HepG2 (cell line): Measurements from ENCODE around the gene NAGA. TPM values are rescaled to one million over a fixed set of nuclear protein-coding genes. Genes with fewer than 3 reads are reported as not detected.
A peak's percentile ranks its signal among the peaks of the same experiment; 100 is the strongest.
"Not testable (repeated sequence)": the region's sequence is repeated elsewhere in the genome, so short reads cannot be mapped to it uniquely, and the experiment has no call there.

Experiments
- ATAC-seq: fragments of 200-7000 bp; cut with Tn5 transposase; 3 replicates; pipeline ENCODE4 v1.9.1; 2020; ENCODE audit warnings: mild to moderate bottlenecking, moderate library complexity
- BruUV-seq: library from RNA; stranded (reverse); fragments of 400-500 nt; replicated peaks from 2 replicates; lab custom pipeline; 2021; lab: Mats Ljungman, UMichigan
- CTCF ChIA-PET: fragments of 300-600 bp; formaldehyde crosslinking; extraction: SDS; loops from one replicate; lab custom pipeline; 2021; ENCODE audit warnings: low total read pairs, inconsistent platforms, low intra/inter-chr PET ratio; lab: Yijun Ruan, JAX
- POLR2A ChIA-PET: fragments of 350-600 bp; sonication (Branson Sonifier 250); formaldehyde crosslinking; loops from one replicate; lab custom pipeline; 2020; ENCODE audit warnings: antibody characterized with exemption, inconsistent platforms; lab: Yijun Ruan, JAX
- DNase-seq: peaks from one replicate; pipeline ENCODE4 v3.0.0-alpha.2; 2015; ENCODE audit warnings: low spot score
- FAIRE-seq: peaks from 3 replicates; lab custom pipeline; 2011; peaks lifted over from hg19 to GRCh38; lab: Jason Lieb, UNC
- H2AFZ ChIP-seq: one replicate; pipeline ENCODE4 v1.6.1; 2011; ENCODE audit warnings: low read length, inconsistent platforms
- H3K27ac ChIP-seq: fragments of 300-600 bp; 3 replicates; pipeline ENCODE4 v1.8.0; 2011; ENCODE audit warnings: mixed run types, mild to moderate bottlenecking, mixed read lengths, low read length, inconsistent platforms; ENCODE audit not compliant: insufficient read depth; ENCODE audit errors: extremely low read length
- H3K27me3 ChIP-seq, 2 experiments: fragments of 200-600 bp in 1 of 2; 2 replicates in 1 of 2; 3 replicates in 1 of 2; pipeline versions ENCODE4 v1.6.0 to v1.8.0; 2011; ENCODE audit warnings: low read length in 2 of 2, mild to moderate bottlenecking in 2 of 2, moderate library complexity in 2 of 2, inconsistent platforms in 1 of 2; ENCODE audit not compliant: insufficient read depth in 2 of 2, control insufficient read depth in 1 of 2
- H3K36me3 ChIP-seq, 2 experiments: fragments of 200-600 bp in 1 of 2; replicated peaks in 1 of 2; 2 replicates in 1 of 2; 3 replicates in 1 of 2; pipeline versions ENCODE4 v1.5.1 to v1.8.0; 2011; ENCODE audit warnings: low read length in 2 of 2, inconsistent platforms in 1 of 2; ENCODE audit not compliant: insufficient read depth in 2 of 2, control insufficient read depth in 1 of 2
- H3K4me1 ChIP-seq: 2 replicates; pipeline ENCODE4 v1.5.1; 2012; ENCODE audit warnings: low read length, inconsistent platforms; ENCODE audit not compliant: insufficient read depth
- H3K4me2 ChIP-seq: 2 replicates; pipeline ENCODE4 v1.6.0; 2011; ENCODE audit warnings: low read depth, low read length, inconsistent platforms
- H3K4me3 ChIP-seq, 3 experiments: fragments of 200-600 bp in 1 of 3; sonication (generic), shearing (Covaris generic) in 1 of 3; replicated peaks in 1 of 3; 2 replicates each; pipeline ENCODE4 v1.5.1; 2011 to 2016; ENCODE audit warnings: low read length in 3 of 3, inconsistent platforms in 2 of 3, low read depth in 2 of 3, mild to moderate bottlenecking in 2 of 3, control low read depth in 1 of 3, mixed read lengths in 1 of 3; ENCODE audit not compliant: insufficient read depth in 1 of 3
- H3K79me2 ChIP-seq: one replicate; pipeline ENCODE4 v1.6.1; 2011; ENCODE audit warnings: low read length, inconsistent platforms; ENCODE audit not compliant: insufficient read depth
- H3K9ac ChIP-seq: 2 replicates; pipeline ENCODE4 v1.6.0; 2011; ENCODE audit warnings: mild to moderate bottlenecking, low read depth, low read length, inconsistent platforms; ENCODE audit not compliant: insufficient read depth
- H3K9me3 ChIP-seq: 2 replicates; pipeline ENCODE4 v1.5.1; 2012; ENCODE audit warnings: mild to moderate bottlenecking, low read length
- H4K20me1 ChIP-seq: 2 replicates; pipeline ENCODE4 v1.6.0; 2011; ENCODE audit warnings: inconsistent platforms, mild to moderate bottlenecking, low read length, moderate library complexity; ENCODE audit not compliant: insufficient read depth
- IRF2 ChIP-seq: IDR thresholded peaks from 2 replicates; pipeline ENCODE4 v1.6.1; 2018; ENCODE audit warnings: missing genetic modification reagents, missing compliant biosample characterization
- RAD21 ChIP-seq: fragments of 450-650 bp; formaldehyde crosslinking; IDR thresholded peaks from 2 replicates; pipeline ENCODE4 v1.5.0; 2020; ENCODE audit warnings: mild to moderate bottlenecking
- SMC3 ChIP-seq: IDR thresholded peaks from 2 replicates; pipeline ENCODE4 v1.6.1; 2011; ENCODE audit warnings: low read length, improper control_type of control experiment
- STAG1 ChIP-seq: sonication (generic); formaldehyde crosslinking; IDR thresholded peaks from 2 replicates; pipeline ENCODE4 v1.4.0; 2020; ENCODE audit warnings: missing genetic modification reagents
- ZBTB7B ChIP-seq: sonication (generic); formaldehyde crosslinking; IDR thresholded peaks from 2 replicates; pipeline ENCODE4 v1.4.0; 2020; ENCODE audit warnings: missing genetic modification reagents
- WGBS: methylation state at CpG from one replicate; pipeline ENCODE4 v1.1.6; 2017; ENCODE audit warnings: low lambda C conversion rate; 5-methylcytosine and 5-hydroxymethylcytosine counted together
- in situ Hi-C: cut with HindIII; loops from 2 replicates; pipeline ENCODE4 v1.10.0; 2017; ENCODE audit warnings: low pct_unique_long_range_greater_than_20kb; ENCODE audit not compliant: extremely low pct_ligation_motif_present
- intact Hi-C: fragments of 100-400 bp; cut with micrococcal nuclease; formaldehyde crosslinking; loops from one replicate; pipeline ENCODE4 v1.10.0; 2022; ENCODE audit not compliant: unreplicated experiment
- polyA plus RNA-seq, 8 experiments: library from polyadenylated mRNA; depleted of rRNA in 3 of 8; stranded (reverse) in 7 of 8; unstranded in 1 of 8; fragments of >200 nt; fragmentation: Illumina TruSeq in 4 of 8; extraction: Trizol in 4 of 8; gene quantifications; 2 replicates each; pipeline versions ENCODE4 v1.2.1 to v1.2.3, GENCODE V29; 2011 to 2016; ENCODE audit warnings: low read depth in 4 of 8, missing spikeins in 1 of 8, mixed read lengths in 1 of 8; ENCODE audit not compliant: insufficient read depth in 1 of 8
- total RNA-seq, 5 experiments: library from RNA; depleted of rRNA; stranded (reverse); fragments of >200 nt; fragmentation: Illumina TruSeq; extraction: Trizol; gene quantifications; 2 replicates each; pipeline ENCODE4 v1.2.3, GENCODE V29; 2016; ENCODE audit warnings: low read depth in 1 of 5
- TF ChIP-seq, protein P1 (sequence below): sonication (generic); formaldehyde crosslinking; IDR thresholded peaks from 2 replicates; pipeline ENCODE4 v1.5.0; 2020; ENCODE audit warnings: mild to moderate bottlenecking, missing genetic modification reagents, moderate library complexity
- TF ChIP-seq, protein P2 (sequence below): sonication (generic); formaldehyde crosslinking; IDR thresholded peaks from 2 replicates; pipeline ENCODE4 v1.5.1; 2020; ENCODE audit warnings: mild to moderate bottlenecking, missing genetic modification reagents, borderline replicate concordance
- TF ChIP-seq, protein P3 (sequence below): IDR thresholded peaks from 2 replicates; pipeline ENCODE4 v1.6.1; 2018; ENCODE audit warnings: missing genetic modification reagents

NAGA gene
- total and polyA plus RNA-seq, 2 of the 13 experiments (the other 11 are each of a cell fraction or from before 2014, with no cell fraction given) = 15.1 to 23.4 TPM

DNA sequence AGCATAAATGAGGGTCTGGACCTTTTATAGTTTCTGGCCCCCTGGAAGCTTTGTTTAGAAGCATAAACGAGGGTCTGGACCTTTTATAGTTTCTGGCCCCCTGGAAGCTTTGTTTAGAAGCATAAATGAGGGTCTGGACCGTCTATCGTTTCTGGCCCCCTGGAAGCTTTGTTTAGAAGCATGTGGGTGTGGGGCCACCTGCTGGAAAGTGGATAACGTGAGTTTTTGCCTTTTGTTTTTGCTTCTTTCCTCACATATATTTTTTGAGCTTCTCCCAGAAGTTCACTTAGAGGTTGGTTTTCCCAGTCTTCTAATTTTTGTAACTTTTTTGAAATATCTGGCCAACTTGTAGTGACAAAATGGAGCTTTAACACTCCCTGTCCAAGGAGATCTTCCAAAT, 42.2 kb upstream of the NAGA start:
- H3K27ac ChIP-seq, BruUV-seq, H3K9me3 ChIP-seq, ATAC-seq, H2AFZ ChIP-seq, H3K4me1 ChIP-seq, H3K4me3 ChIP-seq, H3K9ac ChIP-seq, H4K20me1 ChIP-seq, FAIRE-seq, H3K36me3 ChIP-seq, H3K27me3 ChIP-seq, H3K79me2 ChIP-seq: not testable (repeated sequence)
- POLR2A ChIA-PET = interaction anchor here (1.7 kb wide), 1 partner anchor 22 kb away, joined by 10 read pairs; the partner anchor contains the start of gene NDUFA6
- peak overlapping the region; percentile 39 for H3K4me2 ChIP-seq
- intact Hi-C loops = loop anchor here (1.0 to 10.0 kb wide), 3 partner anchors 21 to 418 kb away; partner anchors contain the start of genes MEI1 and SMIM45
- in situ Hi-C loops = loop anchor here (5.0 kb wide), 1 partner anchor 145 kb away; the partner anchor contains the start of gene SEPTIN3
- TF ChIP-seq RAD21 (CRISPR knock-in tag) = peak; percentile 42; the same call in 1 of the 2 replicates
- TF ChIP-seq STAG1 (CRISPR knock-in tag) = peak; percentile 73
- peak; percentile 65; the same call in 1 of the 2 replicates for TF ChIP-seq SMC3
- 0 out of 2 replicates have a peak, but pooled peaks have one; percentile 19 for TF ChIP-seq ZBTB7B (CRISPR knock-in tag)
- TF ChIP-seq, protein P1, sequence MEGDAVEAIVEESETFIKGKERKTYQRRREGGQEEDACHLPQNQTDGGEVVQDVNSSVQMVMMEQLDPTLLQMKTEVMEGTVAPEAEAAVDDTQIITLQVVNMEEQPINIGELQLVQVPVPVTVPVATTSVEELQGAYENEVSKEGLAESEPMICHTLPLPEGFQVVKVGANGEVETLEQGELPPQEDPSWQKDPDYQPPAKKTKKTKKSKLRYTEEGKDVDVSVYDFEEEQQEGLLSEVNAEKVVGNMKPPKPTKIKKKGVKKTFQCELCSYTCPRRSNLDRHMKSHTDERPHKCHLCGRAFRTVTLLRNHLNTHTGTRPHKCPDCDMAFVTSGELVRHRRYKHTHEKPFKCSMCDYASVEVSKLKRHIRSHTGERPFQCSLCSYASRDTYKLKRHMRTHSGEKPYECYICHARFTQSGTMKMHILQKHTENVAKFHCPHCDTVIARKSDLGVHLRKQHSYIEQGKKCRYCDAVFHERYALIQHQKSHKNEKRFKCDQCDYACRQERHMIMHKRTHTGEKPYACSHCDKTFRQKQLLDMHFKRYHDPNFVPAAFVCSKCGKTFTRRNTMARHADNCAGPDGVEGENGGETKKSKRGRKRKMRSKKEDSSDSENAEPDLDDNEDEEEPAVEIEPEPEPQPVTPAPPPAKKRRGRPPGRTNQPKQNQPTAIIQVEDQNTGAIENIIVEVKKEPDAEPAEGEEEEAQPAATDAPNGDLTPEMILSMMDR = peak; percentile 66
- 0% methylated on average over 4 of the region's 4 CpGs for WGBS
- CTCF ChIA-PET = interaction anchor here (1.4 to 3.9 kb wide), 2 partner anchors 22 to 146 kb away, joined by 13 to 35 read pairs; partner anchors contain the start of gene NDUFA6
- peak; percentile 39 for DNase-seq

DNA sequence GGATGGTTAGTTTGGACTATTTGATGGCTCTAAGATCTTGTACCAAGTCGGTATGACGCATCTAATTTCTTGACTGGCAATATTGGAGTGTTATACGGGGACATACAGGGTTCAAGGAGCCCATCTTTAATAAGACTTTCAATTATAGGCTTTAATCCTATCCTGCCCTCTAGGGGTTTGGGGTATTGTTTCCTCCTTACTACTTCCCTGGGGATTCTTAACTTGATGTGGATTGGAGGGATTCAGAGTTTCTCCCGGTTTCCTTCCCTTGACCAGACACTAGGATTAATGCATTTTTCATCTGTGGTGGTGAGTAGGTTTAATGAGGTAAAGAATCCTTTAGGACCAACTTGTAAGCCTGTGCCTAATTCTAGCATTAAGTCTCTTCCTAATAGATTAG, 41.2 kb upstream of the NAGA start:
- no peak overlapping the region for H3K4me3 ChIP-seq
- WGBS = 85% methylated on average over 4 of the region's 4 CpGs
- ATAC-seq (no peak), FAIRE-seq (no peak), DNase-seq (no peak)
- in situ Hi-C loops = loop anchor here (5.0 kb wide), 1 partner anchor 144 kb away; the partner anchor contains the start of gene SEPTIN3
- H2AFZ ChIP-seq = no peak overlapping the region
- peaks cover 10% of the 10 kb centered on the region; the same call in 1 of the 2 replicates for H3K9me3 ChIP-seq
- H4K20me1 ChIP-seq = no peaks in the 10 kb centered on the region
- intact Hi-C loops = loop anchor here (5.0 to 10.0 kb wide), 2 partner anchors 159 to 417 kb away; partner anchors contain the start of genes MEI1 and SMIM45
- H3K79me2 ChIP-seq = no peaks in the 10 kb centered on the region
- CTCF ChIA-PET = interaction anchor here (0.8 to 1.4 kb wide), 2 partner anchors 145 to 154 kb away, joined by 3 to 4 read pairs; no protein-coding TSS in a partner anchor
- POLR2A ChIA-PET = interaction anchor here (1.7 kb wide), 1 partner anchor 21 kb away, joined by 10 read pairs; the partner anchor contains the start of gene NDUFA6
- no peak overlapping the region for H3K4me2 ChIP-seq
- H3K9ac ChIP-seq = no peak overlapping the region
- no peaks in the 10 kb centered on the region for H3K36me3 ChIP-seq
- BruUV-seq = no TSS peak
- no peaks in the 10 kb centered on the region for H3K4me1 ChIP-seq
- no peak overlapping the region for H3K27ac ChIP-seq
- no peaks in the 10 kb centered on the region for H3K27me3 ChIP-seq
- TF ChIP-seq IRF2 (CRISPR knock-in tag) = no peak
- TF ChIP-seq, protein P2, sequence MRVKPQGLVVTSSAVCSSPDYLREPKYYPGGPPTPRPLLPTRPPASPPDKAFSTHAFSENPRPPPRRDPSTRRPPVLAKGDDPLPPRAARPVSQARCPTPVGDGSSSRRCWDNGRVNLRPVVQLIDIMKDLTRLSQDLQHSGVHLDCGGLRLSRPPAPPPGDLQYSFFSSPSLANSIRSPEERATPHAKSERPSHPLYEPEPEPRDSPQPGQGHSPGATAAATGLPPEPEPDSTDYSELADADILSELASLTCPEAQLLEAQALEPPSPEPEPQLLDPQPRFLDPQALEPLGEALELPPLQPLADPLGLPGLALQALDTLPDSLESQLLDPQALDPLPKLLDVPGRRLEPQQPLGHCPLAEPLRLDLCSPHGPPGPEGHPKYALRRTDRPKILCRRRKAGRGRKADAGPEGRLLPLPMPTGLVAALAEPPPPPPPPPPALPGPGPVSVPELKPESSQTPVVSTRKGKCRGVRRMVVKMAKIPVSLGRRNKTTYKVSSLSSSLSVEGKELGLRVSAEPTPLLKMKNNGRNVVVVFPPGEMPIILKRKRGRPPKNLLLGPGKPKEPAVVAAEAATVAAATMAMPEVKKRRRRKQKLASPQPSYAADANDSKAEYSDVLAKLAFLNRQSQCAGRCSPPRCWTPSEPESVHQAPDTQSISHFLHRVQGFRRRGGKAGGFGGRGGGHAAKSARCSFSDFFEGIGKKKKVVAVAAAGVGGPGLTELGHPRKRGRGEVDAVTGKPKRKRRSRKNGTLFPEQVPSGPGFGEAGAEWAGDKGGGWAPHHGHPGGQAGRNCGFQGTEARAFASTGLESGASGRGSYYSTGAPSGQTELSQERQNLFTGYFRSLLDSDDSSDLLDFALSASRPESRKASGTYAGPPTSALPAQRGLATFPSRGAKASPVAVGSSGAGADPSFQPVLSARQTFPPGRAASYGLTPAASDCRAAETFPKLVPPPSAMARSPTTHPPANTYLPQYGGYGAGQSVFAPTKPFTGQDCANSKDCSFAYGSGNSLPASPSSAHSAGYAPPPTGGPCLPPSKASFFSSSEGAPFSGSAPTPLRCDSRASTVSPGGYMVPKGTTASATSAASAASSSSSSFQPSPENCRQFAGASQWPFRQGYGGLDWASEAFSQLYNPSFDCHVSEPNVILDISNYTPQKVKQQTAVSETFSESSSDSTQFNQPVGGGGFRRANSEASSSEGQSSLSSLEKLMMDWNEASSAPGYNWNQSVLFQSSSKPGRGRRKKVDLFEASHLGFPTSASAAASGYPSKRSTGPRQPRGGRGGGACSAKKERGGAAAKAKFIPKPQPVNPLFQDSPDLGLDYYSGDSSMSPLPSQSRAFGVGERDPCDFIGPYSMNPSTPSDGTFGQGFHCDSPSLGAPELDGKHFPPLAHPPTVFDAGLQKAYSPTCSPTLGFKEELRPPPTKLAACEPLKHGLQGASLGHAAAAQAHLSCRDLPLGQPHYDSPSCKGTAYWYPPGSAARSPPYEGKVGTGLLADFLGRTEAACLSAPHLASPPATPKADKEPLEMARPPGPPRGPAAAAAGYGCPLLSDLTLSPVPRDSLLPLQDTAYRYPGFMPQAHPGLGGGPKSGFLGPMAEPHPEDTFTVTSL (CRISPR knock-in tag) = no peak
- TF ChIP-seq, protein P3, sequence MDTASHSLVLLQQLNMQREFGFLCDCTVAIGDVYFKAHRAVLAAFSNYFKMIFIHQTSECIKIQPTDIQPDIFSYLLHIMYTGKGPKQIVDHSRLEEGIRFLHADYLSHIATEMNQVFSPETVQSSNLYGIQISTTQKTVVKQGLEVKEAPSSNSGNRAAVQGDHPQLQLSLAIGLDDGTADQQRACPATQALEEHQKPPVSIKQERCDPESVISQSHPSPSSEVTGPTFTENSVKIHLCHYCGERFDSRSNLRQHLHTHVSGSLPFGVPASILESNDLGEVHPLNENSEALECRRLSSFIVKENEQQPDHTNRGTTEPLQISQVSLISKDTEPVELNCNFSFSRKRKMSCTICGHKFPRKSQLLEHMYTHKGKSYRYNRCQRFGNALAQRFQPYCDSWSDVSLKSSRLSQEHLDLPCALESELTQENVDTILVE (CRISPR knock-in tag) = no peak
